Dermis microvascular lymphatic vessel endothelial cell (primary cell): Measurements from ENCODE around the gene A1CF. TPM values are rescaled to one million over a fixed set of nuclear protein-coding genes. Genes with fewer than 3 reads are reported as not detected.

Source experiments
- DNase-seq, 2 donors: peaks; one replicate each; pipeline versions ENCODE4 v3.0.0 to v3.0.0-alpha.2; 2010; ENCODE audit warnings: low read depth in 2 of 2
- total RNA-seq: library from RNA; depleted of rRNA; stranded (reverse); fragments of >200 nt; gene quantifications from 2 replicates; pipeline ENCODE4 v1.2.1, GENCODE V29; 2014

A1CF gene
- total RNA-seq, 1 donor from 2014 or later: not detected

DNA sequence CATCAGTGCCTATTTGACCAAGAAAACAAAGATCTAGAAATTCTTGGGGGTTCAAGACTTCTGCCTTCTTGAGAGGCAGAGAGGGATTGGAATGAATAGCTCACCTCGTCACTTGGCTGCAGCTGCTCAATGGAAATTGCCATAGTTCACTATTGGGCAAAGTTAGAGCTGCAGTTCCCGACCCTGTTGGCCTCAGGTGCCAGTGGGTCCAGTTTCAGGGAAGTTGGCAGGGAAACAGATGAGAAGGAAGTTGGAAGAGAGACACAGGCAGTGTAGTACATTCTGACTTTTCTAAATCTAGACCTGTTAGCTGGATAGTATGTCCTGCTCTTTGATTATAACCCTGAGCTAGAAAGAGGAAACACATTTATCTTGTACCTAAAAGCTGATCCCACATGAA lies 19.1 kb downstream of the A1CF start:
- DNase-seq: no peak

DNA sequence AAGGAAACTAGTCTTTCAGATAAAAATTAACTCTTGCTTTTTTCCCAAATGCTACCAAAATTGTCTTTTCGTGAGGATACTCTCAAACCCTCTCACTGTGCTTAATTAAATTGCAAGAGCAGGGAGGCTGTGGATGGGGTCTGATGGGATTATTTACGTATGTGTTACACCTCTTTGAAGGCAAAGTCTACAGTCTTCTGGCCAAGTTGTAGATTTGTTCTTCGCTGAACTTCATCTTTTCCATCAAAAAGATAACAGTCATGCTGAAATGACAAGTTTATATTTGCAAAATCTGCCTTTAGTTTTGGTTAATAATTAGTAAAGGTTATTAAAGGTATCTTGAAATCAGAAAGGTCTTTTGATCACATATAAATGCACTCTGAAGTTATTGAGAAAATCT lies 22.7 kb downstream of the A1CF start:
- DNase-seq: no peak

DNA sequence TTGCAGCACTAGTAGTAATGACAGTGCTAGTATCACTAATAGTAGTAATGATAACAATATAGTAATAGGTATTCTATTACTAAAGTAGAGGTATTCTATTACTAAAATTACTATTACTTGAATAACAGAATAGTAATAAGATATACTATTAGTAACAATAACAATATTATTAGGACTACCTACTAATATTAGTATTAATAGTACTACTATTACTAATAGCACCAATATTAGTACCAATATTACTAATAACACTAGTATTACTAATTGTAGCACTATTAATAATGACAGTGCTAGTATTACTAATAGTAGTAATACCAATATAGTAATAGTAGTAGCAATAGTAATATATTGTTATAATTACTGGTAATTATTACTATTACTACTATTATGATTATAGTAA lies 24.1 kb downstream of the A1CF start:
- DNase-seq: no peak

DNA sequence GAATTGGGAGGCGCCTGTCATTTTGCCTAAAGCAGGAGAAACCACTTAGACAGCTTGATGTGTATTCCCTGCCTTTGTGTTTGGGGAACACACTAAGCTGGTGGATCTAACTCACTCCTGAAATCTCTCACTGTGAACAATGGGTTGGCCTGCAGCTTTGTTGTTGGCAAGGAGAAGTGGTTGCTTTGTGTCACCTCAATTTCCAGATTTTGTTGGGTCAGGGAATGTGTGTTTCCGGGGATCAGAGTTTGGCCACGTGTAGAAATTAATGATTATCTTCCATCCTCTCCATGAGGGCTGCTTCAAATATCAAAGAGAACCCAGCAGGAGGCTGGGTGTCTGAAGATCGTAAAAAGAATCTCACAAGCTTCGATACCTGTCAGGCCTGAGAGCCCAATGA lies 27.8 kb downstream of the A1CF start:
- DNase-seq: no peak

DNA sequence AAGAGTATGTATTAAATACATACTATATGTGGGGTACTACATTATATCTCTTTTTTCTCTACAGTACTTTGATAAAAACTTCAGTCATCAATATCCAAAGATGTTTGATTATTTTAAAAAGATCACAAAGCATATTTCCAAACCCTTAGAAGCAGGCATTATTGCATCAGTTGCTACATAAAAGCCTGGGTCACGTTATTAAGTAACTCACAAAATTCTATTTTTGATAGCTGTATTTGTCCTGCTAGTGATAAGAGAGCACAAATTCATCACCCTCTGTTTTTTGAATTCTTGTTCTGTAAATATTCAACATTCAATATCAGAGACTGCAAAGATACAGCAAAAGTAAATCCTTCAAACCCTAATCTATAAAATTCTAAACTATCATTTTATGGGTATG lies 30.0 kb downstream of the A1CF start:
- no peak for DNase-seq

DNA sequence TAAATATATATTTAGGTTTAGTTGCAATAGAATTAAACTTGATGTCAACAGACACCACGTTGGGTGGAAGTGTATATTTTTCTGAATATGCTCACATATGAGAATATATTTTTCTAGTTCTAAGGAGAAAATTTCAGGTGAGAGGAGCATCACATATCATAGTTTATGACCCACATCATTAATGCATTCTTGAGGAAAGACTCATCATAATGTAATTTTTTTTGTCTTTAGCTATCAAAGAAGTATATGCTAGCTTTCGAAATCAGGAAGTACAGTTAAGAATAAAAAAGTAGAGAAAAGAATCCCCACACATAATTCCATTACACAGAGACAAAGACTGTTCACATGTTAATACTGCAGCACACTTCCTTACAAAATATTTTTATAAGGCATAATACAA lies 30.4 kb downstream of the A1CF start:
- no peak for DNase-seq

DNA sequence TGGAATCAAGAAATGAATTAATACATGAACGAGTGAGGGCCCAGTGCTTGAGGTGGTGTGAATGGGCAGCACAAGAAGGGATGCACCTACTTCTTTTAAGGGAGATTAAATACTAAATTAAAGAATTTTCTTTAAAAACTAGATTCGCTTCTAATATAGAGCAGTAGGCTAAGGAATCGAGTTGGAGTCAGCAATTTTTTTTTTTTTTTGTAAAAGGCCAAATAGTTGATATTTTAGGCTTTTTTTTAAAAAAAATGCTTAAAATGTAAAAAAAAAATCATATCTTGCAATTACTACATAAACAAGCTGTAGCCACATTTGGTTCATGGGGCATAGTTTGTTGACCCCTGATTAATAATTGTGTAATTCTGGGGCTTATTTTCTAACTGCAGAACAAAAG lies 31.9 kb downstream of the A1CF start:
- no peak for DNase-seq

DNA sequence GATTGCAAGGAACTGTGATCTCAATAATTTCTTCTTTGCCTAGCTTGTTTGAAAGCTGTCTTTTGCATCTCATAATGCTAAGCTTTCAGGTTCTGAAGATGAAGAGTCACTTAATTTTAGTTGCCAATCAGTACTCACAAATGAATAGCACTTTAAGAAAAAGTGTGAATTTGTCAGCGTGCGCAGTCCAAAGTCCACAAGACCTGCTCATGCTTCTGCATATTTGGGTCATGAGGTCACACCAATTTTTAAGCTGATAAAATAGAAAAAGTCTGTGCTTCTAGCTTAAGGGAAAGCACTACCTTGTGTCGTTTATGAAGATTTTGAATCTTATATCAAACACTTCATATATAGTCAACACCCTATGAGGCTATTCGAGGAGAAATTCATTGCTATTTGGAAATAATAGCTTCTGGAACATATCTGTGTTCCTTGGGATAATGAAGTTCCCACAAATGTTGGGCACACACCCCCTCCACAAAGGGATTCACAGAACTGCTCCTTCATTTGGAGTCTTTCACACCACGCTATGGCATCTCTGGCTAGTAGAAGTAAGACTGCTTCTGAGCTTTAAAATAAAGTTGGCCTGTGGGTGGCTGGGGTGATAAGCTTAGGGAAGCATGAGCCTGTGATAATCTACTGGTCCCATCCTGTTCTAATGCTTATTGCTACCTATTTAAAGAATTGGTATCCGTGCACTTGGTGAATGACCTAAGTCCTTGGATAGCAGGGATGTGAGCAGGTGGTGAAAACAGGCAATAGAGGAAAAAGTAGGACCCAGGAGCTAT lies 33.3 kb downstream of the A1CF start:
- no peak for DNase-seq

DNA sequence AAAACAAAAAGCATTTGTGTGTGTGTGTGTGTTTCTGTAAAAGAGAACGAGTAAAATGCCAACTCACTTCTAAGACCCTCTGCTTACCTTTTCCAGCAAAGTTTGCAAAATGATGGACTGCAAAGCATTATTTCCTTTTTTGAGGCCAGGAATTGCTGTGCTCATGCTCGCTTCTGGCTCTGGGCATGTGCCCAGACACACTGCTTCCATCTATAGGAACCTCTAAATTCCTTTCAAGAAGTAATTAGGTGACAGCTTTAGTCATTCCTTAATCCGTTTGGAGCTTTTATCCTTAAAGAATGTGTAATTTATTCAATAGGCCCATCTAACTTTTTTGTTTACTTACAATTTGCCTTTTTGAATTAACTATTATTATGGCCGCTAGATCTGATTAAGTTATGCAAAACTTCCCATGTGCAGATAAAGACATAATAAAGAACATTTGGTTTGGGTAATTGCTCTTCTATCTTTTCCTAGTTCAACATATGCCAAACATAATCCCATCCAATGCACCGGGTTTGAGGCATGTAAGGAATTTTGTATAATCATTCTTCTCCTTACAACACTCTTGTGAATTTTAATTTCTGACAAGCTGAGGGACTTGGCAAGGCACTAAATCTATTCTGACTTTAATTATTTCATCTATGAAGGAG lies 34.7 kb downstream of the A1CF start:
- DNase-seq: no peak

DNA sequence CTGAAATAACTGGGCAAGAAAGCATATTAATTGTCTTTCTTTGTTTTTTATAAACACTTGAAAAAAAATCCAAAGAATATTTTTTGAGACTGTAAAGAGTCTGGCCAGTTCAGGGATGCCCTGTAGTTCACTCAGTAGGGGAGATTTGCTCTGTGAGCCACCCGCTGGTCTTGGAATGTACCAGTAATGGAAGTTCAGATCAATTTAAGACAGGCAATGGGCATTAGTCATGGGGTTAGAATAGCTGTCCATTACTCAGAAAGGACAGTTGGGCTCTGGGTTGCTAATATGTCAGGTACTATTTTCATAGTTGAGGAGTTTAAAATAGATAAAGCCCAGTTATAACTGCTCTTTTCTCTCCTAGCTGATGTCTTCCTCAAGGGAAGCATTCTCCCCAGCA lies 38.7 kb downstream of the A1CF start:
- no peak for DNase-seq

DNA sequence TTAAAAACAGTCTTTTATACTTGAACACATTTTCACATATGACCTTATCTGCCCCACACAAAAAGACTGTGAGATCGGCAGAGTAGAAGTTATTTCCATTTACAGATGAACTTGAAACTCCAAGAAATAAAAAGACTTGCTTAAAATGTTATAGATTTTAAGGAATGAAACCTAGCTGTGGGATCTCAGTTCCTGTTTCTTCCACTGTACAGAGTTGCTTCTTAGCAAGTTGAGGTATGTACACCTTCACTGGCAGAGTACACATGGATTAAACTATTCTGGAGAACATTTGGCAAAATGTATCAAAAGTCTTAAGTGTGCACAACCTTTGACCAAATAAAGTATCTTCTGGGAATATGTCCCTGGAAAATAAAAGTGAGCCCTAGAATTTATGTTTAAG lies 48.3 kb downstream of the A1CF start:
- DNase-seq: no peak

DNA sequence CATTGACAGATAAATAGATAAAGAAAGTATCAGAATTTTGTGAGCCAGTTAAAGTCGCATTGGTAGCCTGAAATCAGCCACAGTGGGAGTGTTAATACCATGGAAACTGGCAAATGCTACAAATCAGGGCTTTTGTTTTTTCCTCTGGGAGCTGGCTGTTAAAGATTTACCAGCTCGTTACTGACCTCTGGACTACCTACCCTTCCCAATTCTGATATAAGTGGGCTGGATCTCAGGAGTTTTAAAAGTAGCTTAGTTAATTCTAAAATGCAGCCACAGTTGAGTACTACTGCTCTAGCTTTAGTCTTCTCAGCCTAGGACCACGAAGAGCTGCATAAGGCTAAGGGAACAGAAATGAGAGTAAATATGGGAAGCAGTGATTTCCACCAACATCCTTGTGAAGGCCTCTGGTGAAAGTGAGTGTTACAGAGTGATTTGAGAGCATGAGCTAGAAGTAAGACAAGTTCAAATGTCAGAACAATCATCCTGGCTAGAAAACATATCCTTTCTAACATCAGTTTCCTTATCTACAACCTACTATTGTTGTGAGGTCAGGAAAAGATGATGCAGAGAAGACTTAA lies 53.2 kb downstream of the A1CF start:
- DNase-seq: no peak

DNA sequence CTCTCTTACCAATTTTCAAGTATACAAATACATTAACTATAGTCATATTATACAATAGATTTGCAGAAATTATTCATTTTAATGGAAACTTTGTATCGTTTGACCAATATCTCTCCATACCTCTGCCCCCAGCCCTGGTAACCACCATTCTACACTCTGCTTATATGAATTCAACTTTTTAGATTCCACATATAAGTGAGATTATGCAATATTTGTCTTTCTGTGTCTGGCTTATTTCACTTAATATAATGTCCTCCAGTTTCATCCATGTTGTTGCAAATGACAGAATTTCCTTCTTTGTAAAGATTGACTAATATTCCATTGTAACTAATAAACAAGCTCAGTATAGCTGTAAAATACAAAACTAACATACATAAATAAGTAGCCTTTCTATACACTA lies 55.4 kb downstream of the A1CF start:
- DNase-seq: no peak

DNA sequence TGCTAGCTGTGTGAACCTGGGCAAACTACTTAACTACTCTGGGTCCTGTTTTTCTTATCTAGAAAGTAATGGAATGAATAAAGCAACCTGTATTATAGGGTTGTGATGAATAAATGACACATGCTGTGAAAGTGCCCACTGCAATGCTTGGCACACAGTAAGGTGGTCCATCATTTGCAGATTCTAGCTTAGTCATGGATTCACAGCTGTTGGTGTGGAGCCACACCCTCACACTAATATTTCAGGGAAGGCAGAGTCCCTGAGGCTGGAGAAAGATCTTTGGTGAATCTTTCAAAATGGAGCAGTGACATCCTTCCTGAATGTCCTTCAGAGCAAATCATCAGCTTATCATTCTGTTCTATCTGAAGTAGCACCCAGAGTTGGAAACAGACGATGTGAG lies 60.6 kb downstream of the A1CF start:
- DNase-seq: no peak

DNA sequence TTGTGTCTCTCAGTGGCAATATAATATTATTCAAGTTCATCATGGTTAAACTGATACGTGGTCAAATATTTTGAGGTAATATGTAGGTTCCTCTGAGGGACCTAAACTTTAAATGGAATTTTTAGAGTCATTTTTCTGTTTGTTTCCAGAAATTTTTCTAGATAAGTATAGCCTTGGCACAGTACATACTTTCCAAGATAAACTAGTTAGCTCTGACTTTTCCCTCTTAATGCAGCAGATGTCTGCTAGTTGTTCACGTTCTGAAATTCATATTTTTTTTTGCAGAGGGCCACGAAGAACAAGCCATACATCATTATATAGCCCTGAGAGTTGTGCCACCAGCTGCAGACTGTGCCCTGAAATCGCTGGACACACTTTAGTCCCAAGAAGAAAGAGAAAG lies 61.6 kb downstream of the A1CF start:
- DNase-seq: no peak

DNA sequence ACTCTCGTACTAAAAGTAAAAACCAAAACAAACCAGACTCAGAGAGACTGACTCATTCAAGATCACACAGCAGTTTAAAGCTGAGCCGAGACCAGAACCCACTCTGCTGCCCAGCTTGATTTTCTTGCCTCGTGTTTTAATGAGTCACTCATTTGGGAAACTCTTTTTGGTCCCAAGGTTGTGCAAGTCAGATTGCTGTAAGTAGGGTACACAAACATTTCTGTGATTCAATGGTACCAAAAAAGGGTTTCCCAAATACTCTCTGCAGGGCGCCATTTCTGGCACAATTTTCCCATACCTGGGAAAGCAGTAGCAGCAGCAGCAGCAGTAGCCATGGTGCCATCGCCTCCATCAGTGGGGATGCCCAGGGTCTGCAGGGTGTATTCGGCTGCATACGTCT lies 75.8 kb downstream of the A1CF start:
- DNase-seq: no peak

DNA sequence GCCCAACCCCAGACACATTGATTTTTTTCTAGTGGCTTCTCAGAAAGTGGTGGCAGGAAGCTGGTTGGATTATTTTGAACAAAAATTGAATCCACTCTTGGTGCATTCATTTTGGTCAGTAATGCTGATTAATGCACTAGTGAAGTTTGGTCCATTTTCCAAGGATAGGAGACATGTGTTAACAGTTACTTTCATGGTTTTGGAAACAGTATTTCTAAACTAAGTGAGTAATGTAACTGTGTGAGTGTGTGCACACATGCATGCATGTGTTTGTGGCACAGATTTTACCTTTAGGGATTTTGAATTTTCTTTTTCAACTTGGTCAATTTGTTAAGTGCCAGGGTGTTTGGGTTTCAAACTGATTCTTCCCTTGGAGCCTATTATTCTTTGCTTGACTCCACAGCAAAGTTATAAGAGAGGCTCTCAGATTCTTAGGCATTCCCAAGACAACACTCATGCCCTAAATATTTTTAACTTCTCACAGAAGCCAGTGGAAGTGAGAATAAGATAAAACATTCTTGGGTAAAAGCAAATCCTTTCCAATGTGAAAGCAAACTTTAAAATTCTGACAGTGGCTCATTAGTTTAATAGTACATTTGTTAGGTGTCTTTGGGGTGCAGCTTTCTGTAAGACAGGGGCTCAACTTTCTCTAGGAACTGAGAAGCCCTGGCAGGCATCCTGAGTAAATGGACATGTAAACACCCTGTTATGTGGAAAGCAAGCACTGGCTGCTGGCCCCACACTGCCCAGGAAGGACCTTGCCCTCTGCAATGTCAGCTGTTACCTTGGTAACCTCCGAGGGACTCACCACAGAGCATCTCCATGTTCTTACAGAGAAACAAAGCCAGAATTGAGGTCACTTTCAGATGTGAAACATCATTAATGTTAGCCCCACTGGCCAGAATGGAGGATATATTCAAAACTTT lies 77.3 kb downstream of the A1CF start:
- no peak for DNase-seq

DNA sequence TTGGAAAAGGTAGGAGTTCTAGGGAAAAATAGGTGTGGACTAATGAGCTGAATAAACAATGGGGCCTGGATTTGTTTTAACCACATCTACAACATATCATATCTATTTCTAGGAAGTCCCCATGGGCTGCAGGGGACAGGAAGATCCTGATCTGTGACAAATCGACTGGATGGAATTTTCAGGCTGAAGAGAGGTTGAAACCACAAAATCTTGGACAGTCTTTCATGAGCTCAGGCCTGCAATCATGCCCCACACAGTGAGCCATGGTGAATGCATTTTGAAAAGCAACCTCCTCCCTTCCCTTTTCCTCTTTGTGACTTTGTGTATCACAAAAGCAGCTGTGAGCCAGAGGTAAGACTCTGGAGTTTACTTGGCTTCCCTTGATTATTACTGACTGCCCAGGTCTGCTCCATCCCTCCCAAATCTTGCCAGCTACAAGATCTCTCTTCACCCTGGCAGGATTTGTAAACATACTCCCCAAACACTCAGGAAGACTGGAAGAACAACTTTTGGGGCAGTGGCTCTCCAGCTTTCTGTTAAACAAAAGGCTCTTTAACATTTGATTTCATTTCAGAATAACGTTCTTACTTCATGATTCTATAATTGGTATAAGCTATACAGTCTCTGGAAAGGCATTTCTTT lies 79.3 kb downstream of the A1CF start:
- DNase-seq: no peak

DNA sequence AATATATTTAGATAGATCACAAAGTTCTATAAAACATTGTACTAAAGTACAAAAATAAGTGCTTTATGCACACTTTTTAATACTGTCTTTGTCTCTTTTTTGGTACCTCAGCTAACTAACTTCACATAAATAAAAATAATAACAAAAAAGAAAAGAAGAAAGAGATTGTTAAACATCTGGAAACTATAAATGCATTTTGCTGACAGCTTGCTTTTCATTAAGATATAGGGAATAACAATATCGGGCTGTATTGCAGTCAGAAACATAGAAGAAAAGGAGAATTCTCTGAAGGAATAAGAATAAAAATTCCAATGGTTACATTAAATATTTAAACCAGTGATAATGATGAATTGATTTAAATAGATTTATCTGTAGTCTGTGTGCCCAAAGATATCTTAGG lies 85.8 kb downstream of the A1CF start:
- no peak for DNase-seq

DNA sequence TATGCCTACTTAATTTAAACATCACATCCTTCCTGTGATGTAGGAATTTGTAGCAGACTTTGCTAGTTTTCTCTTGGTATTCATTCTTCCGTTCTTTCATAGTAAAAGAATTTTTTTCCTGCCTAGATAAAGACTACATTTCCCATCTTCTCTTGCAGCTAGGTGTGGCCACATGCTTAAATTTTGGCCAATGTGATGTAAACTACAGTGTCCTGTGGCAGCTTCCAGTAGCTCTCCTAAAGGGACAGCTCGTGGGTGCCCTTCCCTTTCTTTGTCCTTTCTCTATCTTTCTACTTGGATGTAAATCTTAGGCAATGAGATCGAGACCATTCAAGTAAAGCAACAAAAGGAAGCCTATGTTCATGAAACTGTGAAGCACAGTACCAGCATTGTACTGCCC lies 87.1 kb downstream of the A1CF start:
- no peak for DNase-seq

DNA sequence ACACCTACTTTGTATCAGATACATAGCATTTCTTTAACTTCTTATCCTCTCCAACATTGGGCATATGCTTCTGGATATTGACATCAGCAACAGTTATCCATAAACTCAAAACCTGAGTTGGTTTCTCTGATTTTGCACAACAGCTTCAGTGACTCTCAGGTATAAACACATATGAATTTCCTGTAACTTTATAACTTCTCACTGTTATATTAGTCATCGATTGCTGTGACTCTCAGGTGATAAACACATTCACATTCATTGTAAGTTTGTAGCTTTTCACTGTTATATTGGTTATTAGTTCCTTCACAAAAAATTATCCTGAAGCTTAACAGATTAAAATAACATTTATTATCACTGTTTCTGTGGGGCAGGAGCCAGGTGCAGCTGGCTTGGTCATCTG lies 88.7 kb downstream of the A1CF start:
- DNase-seq: no peak

DNA sequence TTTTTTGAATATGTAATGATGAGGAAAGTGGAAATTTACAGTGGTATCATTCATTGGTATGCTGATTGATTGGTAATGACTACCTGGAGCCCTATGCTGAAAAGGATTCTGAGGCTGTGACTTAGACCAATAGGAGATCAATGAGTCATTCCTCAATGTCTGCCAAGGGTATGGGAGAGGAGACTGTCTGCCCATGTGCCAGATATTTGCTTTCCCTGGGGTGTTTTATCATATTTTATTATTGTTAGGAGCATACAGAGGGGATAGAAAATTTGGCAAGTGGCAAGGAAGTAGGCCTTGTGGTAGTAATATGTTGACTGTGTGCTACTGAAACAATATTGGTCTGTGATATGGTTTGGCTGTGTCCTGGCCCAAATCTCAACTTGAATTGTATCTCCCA lies 90.9 kb downstream of the A1CF start:
- no peak for DNase-seq
